Right ventricle myocardium superior (tissue), 1 donor: ENCODE results near the gene COQ8A. TPM values are rescaled to one million over a fixed set of nuclear protein-coding genes. Genes with fewer than 3 reads are reported as not detected.
"Not testable (repeated sequence)": the region's sequence is repeated elsewhere in the genome, so short reads cannot be mapped to it uniquely, and the experiment has no call there.

Source experiments
- ATAC-seq: fragments of 200-7000 bp; cut with Tn5 transposase; one replicate; pipeline ENCODE4 v1.9.1; 2020; ENCODE audit warnings: mild to moderate bottlenecking; ENCODE audit not compliant: poor library complexity
- DNase-seq: peaks from one replicate; pipeline ENCODE4 v3.0.0-alpha.2; 2020
- intact Hi-C: fragments of 100-400 bp; cut with DNase I; formaldehyde crosslinking; loops from one replicate; pipeline ENCODE4 v1.11.2; 2022
- total RNA-seq: library from RNA; stranded (reverse); fragmentation: NEBNext Ultra II Directional; extraction: Animal tissue kit (Norgen Biotek cat#: 25700); gene quantifications from one replicate; pipeline ENCODE4 v1.2.1, GENCODE V29; 2021
- donor health status: DM: no; HTN: yes; CAD: no; lungs with severe emphysema.

Gene COQ8A
- total RNA-seq, 1 donor from 2014 or later: 393 TPM

GRCh38 chr1:226919587-226919986, 20.5 kb upstream of the COQ8A start:
- ATAC-seq (no peak), DNase-seq (no peak)
- intact Hi-C loops: no loop called here

- DNase-seq (no peak), ATAC-seq (peak; percentile 10)
- intact Hi-C loops: loop anchor here (5.0 kb wide), 1 partner anchor 57 kb away; no protein-coding TSS in a partner anchor
These were observed 20.1 kb upstream of the COQ8A start for GRCh38 chr1:226919995-226920394.

DNA sequence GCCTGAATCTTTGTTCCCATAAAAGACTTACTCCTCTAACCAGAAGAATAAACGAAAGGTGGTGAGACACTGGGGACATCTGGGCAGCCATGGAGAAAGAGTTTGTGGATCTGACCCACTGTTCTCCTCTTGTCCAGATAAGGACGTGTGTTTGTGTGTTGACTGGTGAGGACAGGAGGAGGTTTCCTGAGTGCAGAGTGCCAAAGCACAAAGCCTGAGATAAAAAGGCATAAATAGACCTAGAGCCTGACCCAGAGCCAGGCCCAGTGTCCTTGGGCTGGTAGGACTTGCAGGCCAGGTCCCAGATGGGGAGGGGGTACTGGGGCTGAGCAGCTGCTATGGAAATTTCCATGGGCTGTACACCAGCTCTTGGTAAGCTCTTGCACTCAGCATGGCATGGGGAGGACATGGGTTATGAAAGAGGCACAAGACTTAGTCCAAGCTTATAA, 19.6 kb upstream of the COQ8A start:
- intact Hi-C loops: loop anchor here (5.0 kb wide), 1 partner anchor 57 kb away; no protein-coding TSS in a partner anchor
- ATAC-seq: peak; percentile 89
- DNase-seq: peak; percentile 84

- DNase-seq (no peak), ATAC-seq (peak; percentile 28)
- intact Hi-C loops: loop anchor here (5.0 kb wide), 1 partner anchor 56 kb away; no protein-coding TSS in a partner anchor
These were observed 18.6 kb upstream of the COQ8A start for GRCh38 chr1:226921504-226921903.

DNA sequence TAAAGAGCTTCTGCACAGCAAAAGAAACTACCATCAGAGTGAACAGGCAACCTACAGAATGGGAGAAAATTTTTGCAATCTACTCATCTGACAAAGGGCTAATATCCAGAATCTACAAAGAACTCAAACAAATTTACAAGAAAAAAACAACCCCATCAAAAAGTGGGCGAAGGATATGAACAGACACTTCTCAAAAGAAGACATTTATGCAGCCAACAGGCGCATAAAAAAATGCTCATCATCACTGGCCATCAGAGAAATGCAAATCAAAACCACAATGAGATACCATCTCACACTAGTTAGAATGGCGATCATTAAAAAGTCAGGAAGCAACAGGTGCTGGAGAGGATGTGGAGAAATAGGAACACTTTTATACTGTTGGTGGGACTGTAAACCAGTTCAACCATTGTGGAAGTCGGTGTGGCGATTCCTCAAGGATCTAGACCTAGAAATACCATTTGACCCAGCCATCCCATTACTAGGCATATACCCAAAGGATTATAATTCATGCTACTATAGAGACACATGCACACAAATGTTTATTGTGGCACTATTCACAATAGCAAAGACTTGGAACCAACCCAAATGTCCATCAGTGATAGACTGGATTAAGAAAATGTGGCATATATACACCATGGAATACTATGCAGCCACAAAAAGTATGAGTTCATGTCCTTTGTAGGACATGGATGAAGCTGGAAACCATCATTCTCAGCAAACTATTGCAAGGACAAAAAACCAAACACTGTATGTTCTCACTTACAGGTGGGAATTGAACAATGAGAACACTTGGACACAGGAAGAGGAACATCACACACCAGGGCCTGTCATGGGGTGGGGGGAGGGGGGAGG, 10.6 kb upstream of the COQ8A start:
- intact Hi-C loops, ATAC-seq, DNase-seq: not testable (repeated sequence)

- DNase-seq (no peak), ATAC-seq (no peak)
- intact Hi-C loops: no loop called here
These were observed 5.4 kb upstream of the COQ8A start for GRCh38 chr1:226934483-226935237.

DNA sequence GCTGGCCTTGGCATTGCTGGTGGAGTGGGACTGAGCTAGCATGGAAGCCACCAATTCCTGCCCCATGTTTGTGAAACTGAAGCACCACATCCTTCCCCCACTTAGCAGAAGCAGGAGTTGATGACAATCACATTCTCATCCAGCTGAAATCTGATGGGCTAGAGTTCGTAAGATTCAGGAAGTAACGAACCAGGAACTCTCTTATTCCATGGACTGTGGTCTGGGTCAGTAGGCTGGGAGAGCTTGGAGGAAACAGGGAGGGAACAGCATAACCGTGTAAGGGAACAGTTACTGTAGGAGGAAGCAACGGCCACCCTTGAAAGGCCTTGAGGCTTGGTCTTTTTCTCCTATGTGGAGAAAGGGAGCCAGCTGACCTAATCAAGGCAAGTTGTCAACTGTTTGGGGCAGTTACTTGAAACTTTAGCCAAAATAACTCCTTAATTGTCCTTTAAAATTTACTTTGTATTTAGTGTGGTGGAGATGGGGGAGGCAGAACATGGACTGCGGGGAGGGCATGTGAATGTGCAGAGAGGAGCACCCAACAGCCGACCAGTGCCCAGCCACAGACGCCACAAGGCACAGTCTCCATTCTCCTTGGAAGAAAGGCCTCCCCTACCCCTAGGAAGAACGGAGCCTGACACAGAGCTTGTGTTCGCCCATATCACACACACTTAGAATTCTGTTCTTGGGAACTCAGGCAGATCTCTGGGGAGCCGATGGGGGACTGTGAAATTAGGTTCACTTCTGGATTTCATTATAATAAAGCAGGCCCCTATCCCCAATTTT, 2.0 kb upstream of the COQ8A start:
- ATAC-seq: no peak
- DNase-seq: no peak
- intact Hi-C loops: no loop called here

GRCh38 chr1:226938903-226939437, 1.1 kb upstream of the COQ8A start:
- no peak for DNase-seq
- intact Hi-C loops: no loop called here
- peak; percentile 4 for ATAC-seq

GRCh38 chr1:226939438-226940028, 561 bp upstream of the COQ8A start:
- DNase-seq (peak; percentile 81), ATAC-seq (peak; percentile 60)
- intact Hi-C loops: loop anchor here (5.0 kb wide), 1 partner anchor 38 kb away; no protein-coding TSS in a partner anchor

DNA sequence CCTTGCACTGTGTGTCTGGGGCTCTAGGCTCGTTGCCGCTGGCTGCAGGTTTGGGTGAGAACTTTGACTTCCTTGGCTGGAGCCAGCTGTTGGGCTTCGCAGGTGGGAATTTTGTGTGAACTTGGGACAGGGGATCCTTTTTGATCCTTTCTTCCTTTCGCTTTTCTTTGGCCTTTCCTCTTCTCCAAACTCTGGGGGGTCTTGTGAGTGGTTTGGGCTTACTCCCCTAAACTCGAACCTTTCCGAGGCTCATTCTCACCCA, 643 bp downstream of the COQ8A start:
- intact Hi-C loops: loop anchor here (5.0 kb wide), 1 partner anchor 37 kb away; no protein-coding TSS in a partner anchor
- DNase-seq (no peak), ATAC-seq (no peak)

- DNase-seq: no peak
- intact Hi-C loops: loop anchor here (5.0 kb wide), 1 partner anchor 35 kb away; no protein-coding TSS in a partner anchor
- no peak for ATAC-seq
These were observed 2.3 kb downstream of the COQ8A start for GRCh38 chr1:226942392-226942791.

DNA sequence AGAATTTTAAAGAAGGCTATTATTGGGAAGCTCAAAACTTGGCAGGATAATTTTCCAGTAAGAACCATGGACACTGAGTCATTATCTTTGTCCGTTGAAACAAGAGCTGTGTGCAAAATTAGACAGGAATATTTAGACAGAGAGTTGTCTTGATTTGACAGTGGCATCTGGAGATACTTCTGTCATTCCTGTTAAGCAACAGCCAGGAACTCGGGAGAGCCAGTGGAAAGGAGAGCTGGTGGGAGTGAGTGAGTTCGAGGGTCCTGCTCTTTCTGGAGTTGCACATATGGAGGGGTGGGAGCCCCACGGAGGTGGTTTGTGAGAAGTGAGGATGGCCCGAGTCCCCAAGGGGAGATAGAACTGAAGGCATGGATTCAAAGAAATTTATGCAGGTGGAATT, 3.1 kb downstream of the COQ8A start:
- intact Hi-C loops: loop anchor here (5.0 kb wide), 1 partner anchor 34 kb away; no protein-coding TSS in a partner anchor
- no peak for DNase-seq
- no peak for ATAC-seq

DNA sequence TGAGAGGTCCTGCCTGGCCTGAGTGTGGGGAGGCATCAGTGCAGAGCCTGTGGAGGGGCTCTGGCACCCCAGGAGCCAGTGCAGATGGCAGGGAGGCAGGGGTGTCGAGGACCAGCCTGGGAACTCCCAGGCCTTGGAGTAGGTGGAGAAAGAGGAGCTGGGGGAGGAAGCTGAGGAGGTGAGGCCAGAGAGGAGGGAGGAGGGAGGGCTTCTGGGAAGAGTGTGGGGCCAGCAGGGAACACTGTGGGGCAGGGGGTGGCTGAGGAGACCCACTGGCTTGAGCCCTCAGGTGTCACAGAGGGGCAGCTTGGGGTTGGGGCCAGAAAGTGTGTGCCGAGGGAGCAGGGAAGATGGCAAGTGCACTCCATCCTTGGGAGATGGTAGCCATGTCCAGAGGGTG, 3.8 kb downstream of the COQ8A start:
- ATAC-seq (no peak), DNase-seq (no peak)
- intact Hi-C loops: loop anchor here (5.0 kb wide), 1 partner anchor 33 kb away; no protein-coding TSS in a partner anchor

GRCh38 chr1:226945106-226945857, 5.2 kb downstream of the COQ8A start:
- intact Hi-C loops: no loop called here
- peak; percentile 34 for ATAC-seq
- DNase-seq: no peak

- DNase-seq (no peak), ATAC-seq (no peak)
- intact Hi-C loops: no loop called here
These were observed 5.8 kb downstream of the COQ8A start for GRCh38 chr1:226945858-226946245.

DNA sequence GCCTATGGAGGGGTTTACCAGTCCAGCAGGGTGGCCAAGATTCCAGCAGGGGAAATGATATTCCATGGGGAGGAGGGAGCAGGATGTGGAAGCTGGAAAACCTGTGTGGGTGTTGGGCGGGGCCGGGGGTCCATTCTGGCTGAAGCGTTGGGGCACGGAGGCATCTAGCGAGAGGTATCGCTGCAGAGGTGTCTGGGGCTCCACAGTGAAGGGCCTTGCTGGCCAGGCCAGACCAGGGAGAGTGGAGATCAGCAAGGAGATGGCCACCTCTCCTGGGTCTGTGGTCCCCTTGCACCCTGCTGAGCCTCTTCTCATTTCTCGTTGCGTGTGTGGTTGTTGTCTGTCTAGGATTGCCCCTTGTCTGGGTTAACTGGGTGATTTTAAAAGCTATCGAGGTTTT, 6.2 kb downstream of the COQ8A start:
- no peak for DNase-seq

DNA sequence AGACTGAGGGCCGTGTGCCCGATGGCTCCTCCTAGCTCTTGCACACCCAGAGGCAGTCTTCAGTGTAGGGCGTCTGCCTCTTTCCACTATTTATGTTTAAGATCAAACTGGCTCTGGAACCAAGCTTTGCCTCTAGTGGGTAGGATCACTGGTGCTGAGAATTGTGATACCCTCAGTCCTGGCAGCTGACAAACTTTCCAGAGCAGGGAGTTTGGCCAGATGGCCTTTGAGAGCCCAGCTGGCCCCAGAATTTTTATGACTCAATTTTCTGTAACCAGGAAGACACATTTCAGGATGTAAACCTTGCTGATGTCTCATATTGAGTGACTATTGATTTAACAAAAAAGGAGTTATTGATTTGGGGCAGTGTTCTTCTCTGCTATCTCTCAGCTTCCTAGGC, 6.7 kb downstream of the COQ8A start:
- DNase-seq: no peak
- intact Hi-C loops: no loop called here
- no peak for ATAC-seq

More for the DNA sequence above, 6.2 kb downstream of the COQ8A start:
- intact Hi-C loops: no loop called here
- no peak for ATAC-seq

GRCh38 chr1:226948051-226948450, 8.0 kb downstream of the COQ8A start:
- intact Hi-C loops: no loop called here
- ATAC-seq: no peak

More at GRCh38 chr1:226948051-226948450, 8.0 kb downstream of the COQ8A start:
- no peak for DNase-seq
